Right ventricle myocardium inferior (tissue), 1 donor: ENCODE results near the gene COL23A1. TPM values are rescaled to one million over a fixed set of nuclear protein-coding genes. Genes with fewer than 3 reads are reported as not detected.
A peak's percentile ranks its signal among the peaks of the same experiment; 100 is the strongest.
"Not testable (repeated sequence)": the region's sequence is repeated elsewhere in the genome, so short reads cannot be mapped to it uniquely, and the experiment has no call there.

Experiments used
- ATAC-seq: fragments of 200-7000 bp; cut with Tn5 transposase; one replicate; pipeline ENCODE4 v1.9.1; 2020; ENCODE audit warnings: mild to moderate bottlenecking, moderate library complexity
- DNase-seq: peaks from one replicate; pipeline ENCODE4 v3.0.0; 2021; ENCODE audit errors: missing footprints
- intact Hi-C: fragments of 100-400 bp; cut with DNase I; formaldehyde crosslinking; loops from one replicate; pipeline ENCODE4 v1.11.0; 2022
- total RNA-seq: library from RNA; stranded (reverse); fragmentation: NEBNext Ultra II Directional; extraction: Animal tissue kit (Norgen Biotek cat#: 25700); gene quantifications from one replicate; pipeline ENCODE4 v1.2.1, GENCODE V29; 2021
- donor health status: DM: no; HTN: yes; CAD: no; lungs with severe emphysema.

COL23A1 gene
- total RNA-seq, 1 donor from 2014 or later = 22.5 TPM

GRCh38 chr5:178304016-178304415 lies 286.2 kb downstream of the COL23A1 start:
- peak; percentile 45 for DNase-seq
- intact Hi-C loops = no loop called here
- no peak for ATAC-seq

GRCh38 chr5:178302321-178302720 lies 287.9 kb downstream of the COL23A1 start:
- DNase-seq, intact Hi-C loops, ATAC-seq: not testable (repeated sequence)

GRCh38 chr5:178301641-178302040 lies 288.6 kb downstream of the COL23A1 start:
- intact Hi-C loops = no loop called here
- DNase-seq (peak; percentile 17), ATAC-seq (no peak)

- no peak for ATAC-seq
- DNase-seq = no peak
- intact Hi-C loops = no loop called here
Observed at GRCh38 chr5:178298283-178298807, 291.8 kb downstream of the COL23A1 start.

- ATAC-seq = no peak
- DNase-seq = peak; percentile 63
- intact Hi-C loops = no loop called here
Observed at GRCh38 chr5:178297751-178298150, 292.4 kb downstream of the COL23A1 start.

GRCh38 chr5:178296066-178296465 lies 294.1 kb downstream of the COL23A1 start:
- intact Hi-C loops = no loop called here
- peak; percentile 34 for DNase-seq
- ATAC-seq = peak; percentile 20

GRCh38 chr5:178295589-178295988 lies 294.6 kb downstream of the COL23A1 start:
- intact Hi-C loops = no loop called here
- no peak for ATAC-seq

GRCh38 chr5:178293815-178294214 lies 296.4 kb downstream of the COL23A1 start:
- intact Hi-C loops = no loop called here
- DNase-seq = peak; percentile 11
- ATAC-seq = no peak

More at GRCh38 chr5:178295589-178295988, 294.6 kb downstream of the COL23A1 start:
- DNase-seq = no peak

- peak; percentile 42 for DNase-seq
- intact Hi-C loops = no loop called here
- ATAC-seq = no peak
Observed at GRCh38 chr5:178293400-178293799, 296.8 kb downstream of the COL23A1 start.

- ATAC-seq = no peak
- intact Hi-C loops = no loop called here
- peak; percentile 26 for DNase-seq
Observed at GRCh38 chr5:178292826-178293205, 297.4 kb downstream of the COL23A1 start.

GRCh38 chr5:178291969-178292825 lies 298.0 kb downstream of the COL23A1 start:
- intact Hi-C loops = no loop called here
- peak; percentile 68 for DNase-seq
- no peak for ATAC-seq

GRCh38 chr5:178291161-178291561 lies 299.0 kb downstream of the COL23A1 start:
- DNase-seq (peak; percentile 18), ATAC-seq (no peak)
- intact Hi-C loops = no loop called here

- peak; percentile 18 for DNase-seq
- intact Hi-C loops = no loop called here
- no peak for ATAC-seq
Observed at GRCh38 chr5:178290376-178290775, 299.8 kb downstream of the COL23A1 start.

- DNase-seq (peak; percentile 9), ATAC-seq (no peak)
- intact Hi-C loops = loop anchor here (5.0 kb wide), 2 partner anchors 43 to 98 kb away; no protein-coding TSS in a partner anchor
Observed at GRCh38 chr5:178289438-178289837, 300.8 kb downstream of the COL23A1 start.

GRCh38 chr5:178288401-178289368 lies 301.5 kb downstream of the COL23A1 start:
- intact Hi-C loops = loop anchor here (5.0 kb wide), 2 partner anchors 44 to 99 kb away; no protein-coding TSS in a partner anchor
- DNase-seq = peak; percentile 30
- ATAC-seq = no peak

GRCh38 chr5:178287791-178288105 lies 302.4 kb downstream of the COL23A1 start:
- ATAC-seq = peak; percentile 52
- peak; percentile 18 for DNase-seq
- intact Hi-C loops = loop anchor here (5.0 kb wide), 2 partner anchors 45 to 100 kb away; no protein-coding TSS in a partner anchor

GRCh38 chr5:178287091-178287790 lies 303.0 kb downstream of the COL23A1 start:
- DNase-seq = peak; percentile 25
- no peak for ATAC-seq
- intact Hi-C loops = loop anchor here (5.0 kb wide), 2 partner anchors 45 to 100 kb away; no protein-coding TSS in a partner anchor
